Hepatic stellate cell (primary cell): ENCODE measurements around the gene DNMT3L.
"Not testable (repeated sequence)": the region's sequence is repeated elsewhere in the genome, so short reads cannot be mapped to it uniquely, and the experiment has no call there.

Source experiments
- DNase-seq: peaks from one replicate; pipeline ENCODE4 v3.0.0; 2011; ENCODE audit warnings: low spot score

Gene DNMT3L

GRCh38 chr21:44294391-44295162 lies 32.9 kb upstream of the DNMT3L start:
- peak; percentile 62 for DNase-seq

GRCh38 chr21:44293551-44294231 lies 32.0 kb upstream of the DNMT3L start:
- DNase-seq, result no peak

GRCh38 chr21:44292812-44293195 lies 31.1 kb upstream of the DNMT3L start:
- no peak for DNase-seq

- no peak for DNase-seq
These were observed 30.5 kb upstream of the DNMT3L start for GRCh38 chr21:44291936-44292811.

GRCh38 chr21:44291078-44291935 lies 29.6 kb upstream of the DNMT3L start:
- DNase-seq, result no peak

- no peak for DNase-seq
These were observed 28.8 kb upstream of the DNMT3L start for GRCh38 chr21:44290327-44291077.

- DNase-seq, result no peak
These were observed 27.8 kb upstream of the DNMT3L start for GRCh38 chr21:44289381-44290010.

GRCh38 chr21:44288251-44289110 lies 26.8 kb upstream of the DNMT3L start:
- DNase-seq, result no peak

- no peak for DNase-seq
These were observed 25.3 kb upstream of the DNMT3L start for GRCh38 chr21:44286716-44287632.

- DNase-seq, result no peak
These were observed 24.5 kb upstream of the DNMT3L start for GRCh38 chr21:44286086-44286715.

- peak; percentile 81 for DNase-seq
These were observed 23.7 kb upstream of the DNMT3L start, which contains the start of gene AIRE for GRCh38 chr21:44285138-44285992. Gene AIRE, plus strand, starts transcription at chr21:44285876. Its CDS starts 131 bp downstream, at chr21:44286007.

- no peak for DNase-seq
These were observed 22.3 kb upstream of the DNMT3L start for GRCh38 chr21:44283948-44284347.

GRCh38 chr21:44283211-44283785 lies 21.6 kb upstream of the DNMT3L start:
- not testable (repeated sequence) for DNase-seq

- no peak for DNase-seq
These were observed 20.7 kb upstream of the DNMT3L start for GRCh38 chr21:44282370-44282769.

- no peak for DNase-seq
These were observed 20.1 kb upstream of the DNMT3L start for GRCh38 chr21:44281801-44282200.
